HG03457 (cell line): Measurements from ENCODE around the gene ANKRD40.
"Not testable (repeated sequence)": the region's sequence is repeated elsewhere in the genome, so short reads cannot be mapped to it uniquely, and the experiment has no call there.

Experiments used
- ATAC-seq: cut with Tn5 transposase; IDR thresholded peaks from one replicate; pipeline ENCODE4 v1.9.1; 2021; ENCODE audit warnings: moderate number of reproducible peaks; ENCODE audit not compliant: unreplicated experiment

The ANKRD40 gene

DNA sequence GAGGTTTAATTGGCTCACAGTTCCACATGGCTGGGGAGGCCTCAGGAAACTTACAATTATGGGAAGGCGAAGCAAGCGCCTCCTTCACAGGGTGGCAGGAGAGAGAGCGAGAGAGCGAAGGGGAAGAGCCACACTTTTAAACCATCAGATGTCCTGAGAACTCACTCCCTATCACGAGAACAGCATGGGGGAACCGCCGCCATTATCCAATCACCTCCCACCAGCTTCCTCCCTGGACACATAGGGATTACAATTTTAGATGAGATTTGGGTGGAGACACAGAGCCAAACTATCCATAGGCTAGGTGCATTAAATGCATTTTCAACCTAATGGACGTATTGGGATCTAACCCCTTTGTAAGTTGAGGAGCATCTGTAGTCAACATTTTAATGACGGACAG, 4.9 kb upstream of the ANKRD40 start:
- ATAC-seq, result no peak

DNA sequence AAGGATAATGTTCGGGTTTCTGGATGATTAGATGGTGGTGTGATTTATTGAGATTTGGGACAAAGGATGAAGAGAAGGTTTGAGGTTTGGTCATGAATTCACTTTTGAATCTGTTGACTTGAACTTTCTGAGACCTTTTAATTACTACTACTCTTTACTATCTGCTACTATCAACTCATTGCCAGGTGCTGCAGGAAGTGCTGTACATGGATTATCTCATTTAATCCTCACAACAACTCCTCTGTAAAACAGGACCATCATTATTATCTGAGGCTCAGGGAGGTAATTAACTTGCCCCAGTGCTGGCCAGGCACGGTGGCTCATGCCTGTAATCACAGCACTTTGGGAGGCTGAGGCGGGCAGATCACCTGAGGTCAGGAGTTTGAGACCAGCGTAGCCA, 2.9 kb upstream of the ANKRD40 start:
- no peak for ATAC-seq

DNA sequence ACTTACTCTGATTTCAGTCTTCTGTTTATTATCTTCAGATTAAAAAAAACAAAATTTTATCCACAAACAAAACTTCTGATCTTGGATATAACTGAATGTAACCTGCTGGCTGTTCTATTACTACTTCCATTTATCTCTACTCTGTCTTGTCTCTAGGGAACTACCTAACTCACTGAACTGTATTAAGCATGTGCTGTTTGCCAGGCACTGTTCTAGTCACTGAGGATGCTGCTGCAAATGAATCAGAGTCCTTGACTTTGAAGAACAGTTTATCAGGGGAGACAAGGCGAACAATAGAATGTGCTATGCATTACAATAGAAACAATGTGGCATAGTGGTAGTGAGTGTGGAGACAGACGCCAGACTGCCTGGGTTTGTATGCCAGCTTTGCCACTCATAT, 2.3 kb upstream of the ANKRD40 start:
- ATAC-seq, result no peak

DNA sequence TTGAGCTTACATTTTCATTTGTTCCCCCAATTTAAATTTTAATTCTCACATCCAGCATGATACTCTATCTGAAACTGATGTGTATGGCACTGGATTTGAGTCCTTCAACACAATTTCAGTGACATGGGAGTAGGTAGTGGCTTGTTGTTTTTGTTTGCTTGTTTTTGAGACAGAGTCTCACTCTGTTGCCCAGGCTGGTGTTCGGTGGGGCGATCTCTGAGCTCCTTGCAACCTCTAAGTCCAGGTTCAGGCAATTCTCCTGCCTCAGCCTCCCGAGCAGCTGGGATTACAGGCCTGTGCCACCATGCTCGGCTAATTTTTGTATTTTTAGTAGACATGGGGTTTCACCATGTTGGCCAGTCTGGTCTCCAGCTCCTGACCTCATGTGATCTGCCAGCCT, 1.3 kb upstream of the ANKRD40 start:
- ATAC-seq, result not testable (repeated sequence)

DNA sequence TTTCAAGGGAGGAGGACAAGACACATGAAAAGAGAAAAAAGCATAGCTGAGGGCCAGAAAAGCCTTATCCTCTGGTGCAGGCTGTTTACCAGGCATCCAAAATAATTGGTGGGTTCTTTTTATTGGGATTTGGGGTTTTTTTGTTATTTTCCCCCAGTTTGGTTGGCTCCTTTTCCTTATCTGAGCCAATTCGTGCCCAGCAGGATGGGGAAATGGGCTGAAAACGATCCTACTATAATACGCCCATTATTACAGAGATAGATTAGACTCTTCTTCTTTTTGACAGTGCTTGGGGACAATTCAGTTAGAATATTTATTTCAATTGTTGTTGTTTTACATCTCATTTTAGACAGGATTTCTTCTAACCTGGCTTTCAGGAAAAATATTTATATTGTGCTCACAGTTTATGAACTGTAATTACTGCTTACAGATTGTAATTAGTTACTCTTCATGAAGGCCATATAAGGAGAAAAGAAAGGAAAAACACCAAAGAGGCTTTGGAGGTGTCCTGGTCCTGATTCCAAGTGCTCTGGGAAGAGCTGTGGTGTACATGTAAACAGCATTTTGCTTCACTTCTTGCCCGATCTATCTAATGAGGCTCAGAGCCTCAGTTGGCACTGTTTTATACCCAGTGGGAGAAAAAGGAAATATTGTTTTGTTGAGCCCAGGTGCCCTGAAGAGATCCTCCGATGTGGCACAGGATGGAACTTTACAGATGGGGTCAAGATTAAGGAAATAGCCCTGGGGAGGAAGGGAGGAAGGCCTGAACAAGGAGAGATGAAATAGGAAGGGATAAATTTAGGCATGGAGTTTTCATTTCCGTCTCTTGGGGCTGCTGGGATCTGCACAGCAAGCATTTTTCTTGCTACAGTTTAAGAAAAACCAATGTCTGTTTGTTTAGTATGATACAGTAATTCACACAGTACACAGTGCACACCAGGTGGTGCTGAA, 611 bp upstream of the ANKRD40 start:
- ATAC-seq, result peak; percentile 7

DNA sequence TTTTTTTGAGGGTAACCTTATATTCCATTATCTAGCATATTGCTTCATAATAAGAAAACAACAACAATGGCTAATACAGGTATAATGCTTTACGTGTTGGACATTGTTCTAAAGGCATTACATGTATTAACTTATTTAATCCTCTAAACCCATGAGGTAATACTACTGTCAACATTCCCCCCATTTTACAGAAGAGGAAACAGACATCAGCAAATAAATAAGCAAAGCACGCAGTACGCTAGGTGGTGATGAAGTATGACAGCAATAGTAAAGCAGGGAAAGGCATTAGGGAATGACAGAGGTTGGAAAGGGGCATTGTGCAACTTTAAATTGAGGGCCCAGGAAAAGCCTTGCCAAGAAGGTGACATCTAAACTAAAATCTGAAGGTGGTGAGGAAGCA, 4.6 kb downstream of the ANKRD40 start:
- no peak for ATAC-seq

DNA sequence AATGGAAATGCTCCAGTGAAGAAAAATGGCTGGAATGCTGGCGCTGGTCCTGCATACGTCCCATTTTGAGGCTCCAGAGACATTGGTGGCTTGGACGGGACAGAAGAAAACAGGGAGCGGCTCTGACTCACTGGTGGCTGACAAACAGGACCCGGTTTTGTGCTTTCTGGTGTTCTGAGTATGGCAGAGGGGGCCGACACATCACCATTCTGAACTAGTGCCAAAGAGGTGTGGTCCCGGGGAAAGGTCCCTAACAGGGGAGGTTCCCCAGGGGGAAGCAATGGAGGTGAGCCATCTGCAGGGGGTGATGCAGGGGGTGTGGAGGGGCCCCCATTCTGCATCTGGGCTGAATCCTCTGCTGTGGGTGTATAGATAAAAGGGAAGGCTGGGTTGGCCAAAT, 8.3 kb downstream of the ANKRD40 start:
- ATAC-seq, result no peak

DNA sequence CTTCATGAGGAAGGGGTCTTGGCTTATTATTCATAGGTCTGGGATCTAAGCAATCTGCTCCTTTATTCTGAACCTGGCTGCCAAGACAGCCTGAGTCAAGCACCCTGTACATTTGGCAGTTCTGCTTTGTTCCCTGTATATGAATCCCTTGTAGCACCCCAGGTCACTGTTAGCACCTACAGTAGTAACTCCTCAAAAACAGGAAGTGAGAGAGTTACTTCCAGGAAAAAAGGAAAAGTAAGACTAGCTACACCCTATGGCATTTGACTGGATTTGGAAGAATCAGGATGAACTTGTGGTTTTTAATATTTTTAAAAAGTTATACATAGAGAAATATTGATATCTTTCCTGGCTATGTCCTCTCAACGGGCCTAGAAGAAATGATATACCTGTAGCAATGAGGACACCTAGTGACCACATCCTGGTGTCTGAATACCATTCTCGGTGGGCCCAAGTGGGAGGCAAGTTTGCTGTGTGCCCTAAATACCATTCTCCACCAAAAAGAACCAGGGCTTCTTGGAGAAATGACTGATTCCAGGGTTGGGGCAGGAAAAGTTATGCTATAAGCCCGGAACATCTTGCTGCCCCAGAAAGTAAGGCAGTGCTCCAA, 9.9 kb downstream of the ANKRD40 start:
- no peak for ATAC-seq

DNA sequence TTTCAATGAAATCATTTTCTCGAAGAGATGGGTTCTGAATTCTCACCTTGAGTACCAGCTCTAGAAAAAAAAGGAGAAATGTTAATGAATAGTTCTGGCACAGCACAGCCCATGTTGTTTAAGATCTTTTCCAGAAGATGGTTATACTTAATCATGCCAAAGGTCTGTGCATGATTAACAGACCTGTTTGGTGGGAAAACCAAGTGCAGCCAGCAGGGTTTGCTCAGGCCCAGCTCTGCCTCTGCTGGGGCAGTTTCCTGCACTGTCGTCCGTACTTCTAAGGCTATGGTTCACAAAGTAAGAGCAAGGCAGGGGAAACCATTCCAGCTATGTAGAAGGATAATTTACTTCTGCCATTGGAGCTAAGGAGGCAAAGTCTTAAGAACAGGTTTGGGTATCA, 10.7 kb downstream of the ANKRD40 start:
- no peak for ATAC-seq

DNA sequence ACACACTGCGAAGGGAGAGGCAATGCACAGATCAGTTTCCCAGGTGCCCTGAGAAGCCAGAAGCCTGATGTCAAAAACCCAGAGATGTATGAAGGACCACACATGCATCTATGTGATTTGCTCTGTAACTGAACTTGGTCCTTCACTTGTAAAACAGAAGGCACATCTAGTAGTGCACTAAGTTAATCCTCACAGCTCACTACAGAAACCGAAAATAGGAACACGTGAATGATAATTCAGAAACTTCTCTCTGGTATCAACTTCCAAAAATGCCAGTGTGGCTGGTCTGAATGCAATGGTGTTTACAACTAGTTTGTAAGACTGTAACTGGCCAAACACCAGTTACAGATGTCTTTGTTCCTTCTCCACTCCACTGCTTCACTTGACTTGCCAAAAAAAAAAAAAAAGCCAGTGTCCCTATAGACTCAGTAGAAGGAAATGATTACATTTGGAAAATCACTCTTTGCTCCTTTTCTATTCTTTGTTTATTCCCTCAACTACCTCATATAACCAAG, 11.3 kb downstream of the ANKRD40 start:
- ATAC-seq, result no peak

DNA sequence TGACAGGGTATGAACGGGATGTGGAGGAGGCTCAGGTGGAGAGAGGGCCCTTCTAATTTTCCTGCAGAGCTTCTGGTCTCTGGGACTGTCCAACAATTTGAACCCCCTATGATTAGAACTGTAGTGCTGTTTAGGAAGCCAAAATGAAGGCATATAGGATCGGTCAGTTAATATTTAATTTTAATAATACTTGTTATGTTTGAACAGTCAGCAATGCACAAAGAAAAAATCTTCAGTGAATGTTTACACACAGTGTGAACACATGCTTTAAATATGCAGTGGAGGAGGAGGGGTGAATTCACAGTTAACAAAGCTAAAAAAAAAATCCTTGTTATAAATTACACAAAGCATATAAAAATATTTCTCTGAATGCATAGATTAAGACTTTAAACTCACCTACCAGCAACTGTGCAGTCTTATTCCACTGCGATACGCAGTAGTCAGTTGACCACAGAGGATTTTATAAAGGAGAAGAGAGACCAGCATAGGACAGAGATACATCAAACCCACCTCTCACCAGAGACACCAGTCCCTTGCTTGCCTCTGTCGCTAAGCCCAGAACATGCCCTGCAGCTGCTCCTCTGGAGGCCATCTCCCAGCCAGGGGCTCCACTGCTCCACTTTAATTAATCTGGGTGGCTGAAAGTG, 14.6 kb downstream of the ANKRD40 start:
- ATAC-seq, result no peak

DNA sequence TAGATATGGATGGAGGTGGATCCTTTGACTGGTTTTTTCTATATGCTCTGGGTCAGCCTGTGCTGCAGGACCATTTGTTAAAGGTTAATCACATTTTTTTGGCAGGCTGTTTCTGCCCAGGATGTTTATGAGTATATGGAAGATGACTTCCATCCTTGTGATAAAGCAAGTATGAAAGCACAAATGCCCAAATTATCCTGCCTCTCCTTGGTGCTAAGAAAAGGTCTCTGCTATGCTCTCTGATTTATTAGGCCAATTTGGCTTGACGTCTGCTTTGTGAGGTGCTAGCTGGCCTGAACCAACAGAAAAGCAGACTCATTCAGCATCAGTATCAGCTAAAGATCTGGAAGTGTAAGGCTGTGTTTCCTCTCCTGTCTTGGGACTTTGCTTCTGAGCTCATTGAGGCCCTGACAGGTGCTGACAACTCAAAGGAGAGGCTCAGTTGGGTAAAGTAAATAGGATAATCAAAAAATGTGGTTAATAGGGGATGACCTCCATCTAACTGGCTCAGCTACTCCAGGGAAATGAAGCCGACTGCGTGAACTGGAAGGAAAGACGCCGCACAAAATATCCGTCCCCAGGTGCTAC, 15.2 kb downstream of the ANKRD40 start:
- ATAC-seq, result no peak

DNA sequence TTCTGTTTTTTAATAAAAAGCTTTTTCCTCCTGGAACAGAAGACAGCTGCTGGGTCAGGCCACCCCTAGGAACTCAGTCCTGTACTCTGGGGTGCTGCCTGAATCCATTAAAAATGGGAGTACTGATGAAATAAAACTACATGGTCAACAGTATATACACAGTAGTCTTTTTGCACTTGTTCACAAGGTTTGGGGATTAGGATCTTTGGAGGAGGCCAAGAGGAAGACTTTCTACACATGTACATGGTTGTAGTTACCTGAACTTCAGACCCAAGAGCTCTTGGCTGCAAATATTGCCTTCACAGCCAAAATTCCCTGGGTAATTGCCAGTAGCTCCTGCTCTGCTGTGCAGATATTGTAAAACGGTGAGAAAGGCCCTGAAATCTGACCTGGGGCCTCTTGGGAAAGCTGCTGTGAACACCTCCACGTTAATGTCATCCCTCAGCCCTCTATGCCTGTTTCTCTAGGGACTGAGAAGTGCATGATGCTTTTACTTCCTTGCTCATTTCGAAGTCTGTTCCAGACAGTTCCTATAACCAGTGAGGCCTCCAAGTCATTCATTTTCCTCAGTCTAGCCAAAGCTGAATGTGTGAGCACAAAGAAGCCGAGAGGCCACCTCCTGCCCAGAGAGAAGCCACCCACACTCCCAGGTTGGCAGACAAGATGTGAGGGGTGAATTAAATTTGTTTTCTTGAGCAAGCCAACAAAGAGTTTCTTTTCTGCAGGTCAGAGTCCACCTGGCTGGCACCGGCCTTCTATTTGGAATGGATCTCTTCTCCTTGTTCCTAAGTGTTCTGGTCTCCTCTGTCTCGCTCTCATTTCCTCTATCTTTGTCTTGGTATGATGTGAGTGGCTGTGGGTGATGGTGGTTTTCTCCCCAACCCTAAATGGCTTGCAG, 15.9 kb downstream of the ANKRD40 start:
- ATAC-seq, result no peak

DNA sequence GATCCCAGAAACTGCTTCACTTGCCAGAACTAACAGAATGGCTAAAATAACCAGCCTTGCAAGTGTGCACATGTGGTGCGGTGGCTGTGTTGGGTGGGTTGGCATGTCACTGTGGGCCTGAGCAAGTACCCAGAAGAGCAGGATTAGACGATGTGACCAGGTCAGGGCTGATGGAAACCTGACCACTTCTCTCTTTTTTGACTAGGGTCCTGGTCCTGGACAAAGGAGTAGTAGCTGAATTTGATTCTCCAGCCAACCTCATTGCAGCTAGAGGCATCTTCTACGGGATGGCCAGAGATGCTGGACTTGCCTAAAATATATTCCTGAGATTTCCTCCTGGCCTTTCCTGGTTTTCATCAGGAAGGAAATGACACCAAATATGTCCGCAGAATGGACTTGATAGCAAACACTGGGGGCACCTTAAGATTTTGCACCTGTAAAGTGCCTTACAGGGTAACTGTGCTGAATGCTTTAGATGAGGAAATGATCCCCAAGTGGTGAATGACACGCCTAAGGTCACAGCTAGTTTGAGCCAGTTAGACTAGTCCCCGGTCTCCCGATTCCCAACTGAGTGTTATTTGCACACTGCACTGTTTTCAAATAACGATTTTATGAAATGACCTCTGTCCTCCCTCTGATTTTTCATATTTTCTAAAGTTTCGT, 16.7 kb downstream of the ANKRD40 start:
- ATAC-seq, result no peak

DNA sequence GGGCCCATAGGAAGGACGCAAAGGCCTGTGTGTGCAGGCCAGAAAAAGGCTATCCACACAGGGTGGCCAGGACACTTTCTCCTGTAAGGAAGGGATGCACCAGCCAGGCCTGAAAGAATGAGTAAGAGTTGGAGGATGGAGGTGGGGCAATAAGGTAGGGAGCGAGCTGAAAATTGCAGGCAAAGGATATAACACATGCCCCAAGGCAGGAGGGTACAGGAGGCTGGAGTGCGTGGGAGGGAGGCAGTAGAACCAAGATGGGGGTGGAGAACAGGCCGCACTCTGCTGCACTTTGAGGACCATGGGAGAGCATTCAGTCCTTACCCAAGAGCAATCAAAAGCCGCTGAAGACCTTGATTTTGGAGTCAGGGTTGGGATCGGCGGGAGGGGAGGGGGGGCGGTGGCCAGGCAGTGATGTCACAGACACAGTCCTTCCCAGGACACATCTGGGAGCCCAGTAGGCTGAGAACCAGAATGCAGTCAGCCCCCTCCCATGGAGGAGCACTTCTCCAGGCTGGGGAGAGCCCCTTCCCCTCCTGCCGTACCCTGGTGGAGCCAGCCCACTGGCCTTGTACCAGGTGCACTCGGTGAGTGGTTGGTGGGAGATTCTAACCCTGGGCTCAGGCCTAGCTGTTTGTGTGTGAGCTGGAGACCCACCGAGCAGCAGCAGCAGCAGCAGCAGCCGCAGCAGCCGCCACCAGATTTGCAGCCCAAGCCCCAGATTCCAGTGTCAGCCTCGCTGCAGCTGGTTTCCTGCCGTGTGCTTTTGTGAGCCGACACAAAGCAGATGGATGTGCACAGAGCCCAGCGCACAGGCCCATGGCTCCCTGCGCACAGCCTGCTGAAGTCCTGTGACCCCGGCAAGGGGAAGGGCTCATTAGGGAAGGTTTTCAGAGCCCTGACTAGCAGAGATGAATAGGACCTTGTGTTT, 17.5 kb downstream of the ANKRD40 start:
- ATAC-seq, result no peak

DNA sequence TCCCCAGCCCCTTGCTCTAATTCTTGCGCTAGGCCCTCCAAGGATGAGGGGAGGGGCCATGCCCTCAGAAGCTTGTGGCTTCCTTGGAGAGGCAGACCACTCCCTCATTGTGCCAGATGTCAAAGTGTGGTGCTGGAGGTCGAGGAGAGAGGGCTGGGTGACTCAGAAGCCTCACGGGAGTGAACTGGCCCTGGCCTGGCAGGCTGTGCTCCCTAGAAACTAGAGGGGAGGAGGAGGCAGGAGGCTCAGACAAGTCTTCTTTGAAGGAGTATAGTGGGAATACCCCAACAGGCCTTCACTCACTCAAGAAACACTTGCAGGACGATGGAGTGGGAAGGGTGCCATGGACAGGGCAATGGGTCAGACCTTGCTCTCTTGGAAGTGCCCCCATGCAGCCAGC, 18.5 kb downstream of the ANKRD40 start:
- no peak for ATAC-seq

DNA sequence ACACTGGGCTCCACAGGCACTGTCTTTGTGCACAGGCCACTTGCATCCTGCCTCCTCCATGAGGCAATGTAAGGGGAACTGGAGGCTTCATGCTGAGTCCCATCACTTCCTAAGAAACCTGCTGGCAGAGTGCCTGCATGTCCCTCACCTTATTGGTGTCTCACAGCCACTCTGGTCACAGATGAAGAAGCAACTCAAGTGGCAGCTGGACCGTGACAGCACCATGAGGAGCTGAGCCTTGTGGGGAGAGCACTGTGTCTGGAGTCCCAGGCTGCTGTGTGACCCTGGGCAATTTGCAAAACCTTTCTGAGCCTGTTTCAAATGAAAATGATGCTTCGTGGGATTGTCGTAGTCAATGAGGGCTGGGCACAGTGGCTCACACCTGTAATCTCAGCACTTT, 19.5 kb downstream of the ANKRD40 start:
- ATAC-seq, result no peak

DNA sequence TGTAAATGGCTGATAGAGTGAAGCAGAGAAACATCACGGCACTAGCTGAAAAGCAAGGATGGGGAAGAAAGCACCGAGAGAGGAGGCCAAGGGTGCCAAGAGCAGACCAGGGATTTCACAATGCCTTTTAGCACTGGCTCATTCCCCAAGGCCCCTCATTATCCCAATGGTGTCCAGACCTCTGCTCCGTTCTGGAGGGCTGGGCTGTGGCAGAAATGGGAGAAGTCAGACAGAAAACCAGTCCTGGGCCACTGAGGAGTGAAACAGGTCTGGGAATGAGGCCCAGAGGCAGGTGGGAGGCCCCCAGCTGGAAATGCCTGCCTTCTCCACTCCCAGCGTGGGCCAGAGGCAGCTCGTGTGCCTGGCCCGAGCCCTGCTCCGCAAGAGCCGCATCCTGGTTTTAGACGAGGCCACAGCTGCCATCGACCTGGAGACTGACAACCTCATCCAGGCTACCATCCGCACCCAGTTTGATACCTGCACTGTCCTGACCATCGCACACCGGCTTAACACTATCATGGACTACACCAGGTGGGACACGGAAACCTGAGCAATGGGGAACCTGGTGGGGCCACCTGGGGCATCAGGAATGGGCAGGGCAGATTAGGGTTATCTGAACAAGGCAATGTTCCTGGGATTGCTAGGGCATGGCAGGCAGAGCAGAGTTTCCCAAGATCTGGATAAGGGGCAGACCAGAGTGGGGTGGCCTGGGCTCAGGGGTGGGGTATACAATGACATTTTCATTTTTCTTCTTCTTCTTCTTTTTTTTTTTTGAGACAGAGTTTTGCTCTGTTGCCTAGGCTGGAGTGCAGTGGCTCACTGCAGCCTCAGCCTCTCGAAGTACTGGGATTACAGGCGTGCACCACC, 20.3 kb downstream of the ANKRD40 start:
- no peak for ATAC-seq
